ENCODE data around the gene ALKBH3. TPM values are rescaled to one million over a fixed set of nuclear protein-coding genes. Genes with fewer than 3 reads are reported as not detected.

ALKBH3 gene
- total and polyA plus RNA-seq, 10 of the 15 experiments (the other 5 are each of a cell fraction or from before 2014, with no cell fraction given): 22.1 to 50.8 (median 38.5) TPM

GRCh38 chr11:43908191-43908590 is 27.6 kb downstream of the ALKBH3 start:
- H3K9me3 ChIP-seq (replicated peaks; ENCODE audit: control insufficient read depth, insufficient read depth, low read length): no peaks in the 10 kb centered on the region
- H3K27ac ChIP-seq (ENCODE audit: control insufficient read depth, insufficient read depth): no peak overlapping the region
- no peak overlapping the region for H3K4me2 ChIP-seq (ENCODE audit: control insufficient read depth, insufficient read depth)
- ATAC-seq (no peak), FAIRE-seq (no peak), DNase-seq (ENCODE audit: low read depth, low spot score) (no peak)
- ChIA-PET RAD21 (ENCODE audit: unreplicated experiment) (no interaction called here), CTCF (no interaction called here), SMC1A (ENCODE audit: uncharacterized antibody, unreplicated experiment) (interaction anchor here (1.8 kb wide), 1 partner anchor 27 kb away, joined by 6 read pairs; no protein-coding TSS in a partner anchor), POLR2A (no interaction called here)
- H3K9ac ChIP-seq (ENCODE audit: control insufficient read depth, insufficient read depth, low read length): no peak overlapping the region
- peaks cover 6% of the 10 kb centered on the region; the same call in 1 of the 2 replicates for H3K4me1 ChIP-seq (ENCODE audit: control insufficient read depth, insufficient read depth, low read length)
- in situ Hi-C loops (cut with MboI) (no loop called here), intact Hi-C loops (cut with micrococcal nuclease; ENCODE audit: unreplicated experiment) (no loop called here)
- H3K4me3 ChIP-seq: no peak overlapping the region
- no peaks in the 10 kb centered on the region for H4K20me1 ChIP-seq (ENCODE audit: control insufficient read depth, insufficient read depth)
- no peaks in the 10 kb centered on the region for H3K27me3 ChIP-seq (replicated peaks in 1 of 2; ENCODE audit: control insufficient read depth in 2 of 2, insufficient read depth in 2 of 2, low read length in 1 of 2)
- no peaks in the 10 kb centered on the region for H3K79me2 ChIP-seq (ENCODE audit: control insufficient read depth, insufficient read depth, low read length)
- no TSS peak for BruUV-seq (replicated peaks)
- no peak for TF ChIP-seq PAX8 (IDR thresholded peaks at IDR 0.05)
- no peak overlapping the region for H2AFZ ChIP-seq (ENCODE audit: control insufficient read depth, low read depth, low read length)
- WGBS (ENCODE audit: insufficient coverage, insufficient replicate concordance, low lambda C conversion rate, missing lambda C conversion rate): 97% methylated on average over 2 of the region's 2 CpGs
- H3K36me3 ChIP-seq (ENCODE audit: control insufficient read depth in 2 of 2, insufficient read depth in 2 of 2, low read length in 1 of 2): peaks cover 1 to 11% of the 10 kb centered on the region in 2 experiments; a peak in 2 of 4 replicates

DNA sequence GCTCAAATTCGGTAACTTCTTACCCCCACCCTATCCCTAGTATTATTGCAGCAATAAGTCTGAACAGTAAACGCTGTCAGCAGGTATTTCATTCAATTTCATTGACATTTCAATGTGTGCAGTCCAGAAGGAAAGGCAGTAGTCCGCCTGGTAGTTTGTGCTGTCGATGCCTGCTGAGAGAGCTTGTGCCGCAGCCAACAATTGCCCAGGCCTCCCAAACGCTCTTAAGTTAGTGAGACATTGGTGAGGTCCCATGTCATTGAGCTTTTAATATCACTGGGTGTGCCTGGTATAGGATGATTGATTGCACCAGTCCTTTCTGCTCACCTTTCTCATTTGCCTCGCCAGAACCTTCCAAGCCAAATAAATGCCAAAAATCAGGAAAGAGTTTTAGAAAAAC is 28.1 kb downstream of the ALKBH3 start:
- Histone ChIP-seq H3K27me3 (replicated peaks in 1 of 2; ENCODE audit: control insufficient read depth in 2 of 2, insufficient read depth in 2 of 2, low read length in 1 of 2) (no peaks in the 10 kb centered on the region), H3K9ac (ENCODE audit: control insufficient read depth, insufficient read depth, low read length) (no peak overlapping the region), H2AFZ (ENCODE audit: control insufficient read depth, low read depth, low read length) (no peak overlapping the region), H3K4me3 (no peak overlapping the region), H3K4me2 (ENCODE audit: control insufficient read depth, insufficient read depth) (no peak overlapping the region), H3K79me2 (ENCODE audit: control insufficient read depth, insufficient read depth, low read length) (no peaks in the 10 kb centered on the region), H3K36me3 (ENCODE audit: control insufficient read depth in 2 of 2, insufficient read depth in 2 of 2, low read length in 1 of 2) (peaks cover 3 to 11% of the 10 kb centered on the region in 2 experiments; a peak in 3 of 4 replicates), H3K4me1 (ENCODE audit: control insufficient read depth, insufficient read depth, low read length) (peaks cover 6% of the 10 kb centered on the region; the same call in 1 of the 2 replicates), H3K9me3 (replicated peaks; ENCODE audit: control insufficient read depth, insufficient read depth, low read length) (no peaks in the 10 kb centered on the region), H3K27ac (ENCODE audit: control insufficient read depth, insufficient read depth) (no peak overlapping the region), H4K20me1 (ENCODE audit: control insufficient read depth, insufficient read depth) (no peaks in the 10 kb centered on the region)
- TF ChIP-seq ZNF24 (IDR thresholded peaks at IDR 0.05) (no peak), EGR1 (IDR thresholded peaks at IDR 0.05; ENCODE audit: borderline replicate concordance in 1 of 2, low read depth in 2 of 2, low read length in 2 of 2) (no peak), GATAD2B (conservative IDR thresholded peaks at IDR 0.05; ENCODE audit: low read depth) (no peak), BHLHE40 (IDR thresholded peaks at IDR 0.05; ENCODE audit: borderline replicate concordance in 1 of 2, low read depth in 2 of 2, low read length in 1 of 2) (no peak), CEBPB (IDR thresholded peaks at IDR 0.05; ENCODE audit: borderline replicate concordance in 1 of 2, low read depth in 2 of 2, low read length in 2 of 2) (no peak), EED (IDR thresholded peaks at IDR 0.05; ENCODE audit: low read depth) (no peak), MLLT1 (IDR thresholded peaks at IDR 0.05) (no peak), ZZZ3 (IDR thresholded peaks at IDR 0.05; ENCODE audit: control insufficient read depth, insufficient read length, low read depth) (no peak), MEF2A (IDR thresholded peaks at IDR 0.05; ENCODE audit: insufficient read depth, low read depth, low read length) (no peak), NR2F1 (conservative IDR thresholded peaks at IDR 0.05) (no peak), POLR2AphosphoS2 (IDR thresholded peaks at IDR 0.05; ENCODE audit: low read depth, low read length) (no peak), ZNF622 (IDR thresholded peaks at IDR 0.05) (no peak)
- in situ Hi-C loops (cut with MboI): no loop called here
- no peak for DNase-seq (ENCODE audit: low read depth, low spot score)
- no peak for FAIRE-seq
- no TSS peak for BruUV-seq (replicated peaks)
- ATAC-seq: no peak
- CTCF ChIA-PET: interaction anchor here (1.3 kb wide), 1 partner anchor 19 kb away, joined by 5 read pairs; no protein-coding TSS in a partner anchor
- SMC1A ChIA-PET (ENCODE audit: uncharacterized antibody, unreplicated experiment): interaction anchor here (1.8 kb wide), 1 partner anchor 27 kb away, joined by 6 read pairs; no protein-coding TSS in a partner anchor
- RAD21 ChIA-PET (ENCODE audit: unreplicated experiment): interaction anchor here (0.6 kb wide), 1 partner anchor 329 kb away, joined by 3 read pairs; no protein-coding TSS in a partner anchor
- intact Hi-C loops (cut with micrococcal nuclease; ENCODE audit: unreplicated experiment): no loop called here
- POLR2A ChIA-PET: no interaction called here
- 93% methylated on average over 7 of the region's 7 CpGs for WGBS (ENCODE audit: insufficient coverage, insufficient replicate concordance, low lambda C conversion rate, missing lambda C conversion rate)

Data from GM12878 (cell line).